HepG2 (cell line): ENCODE results near the gene SKI. TPM values are rescaled to one million over a fixed set of nuclear protein-coding genes. Genes with fewer than 3 reads are reported as not detected.

Experiments used
- BRD4 ChIP-seq: sonication (generic); formaldehyde crosslinking; IDR thresholded peaks from 2 replicates; pipeline ENCODE4 v1.4.0; 2020; ENCODE audit warnings: missing genetic modification reagents
- CEBPB ChIP-seq: IDR thresholded peaks from 2 replicates; pipeline ENCODE4 v1.6.1; 2011; ENCODE audit warnings: low read depth, low read length, improper control_type of control experiment, borderline replicate concordance
- POLR2AphosphoS5 ChIP-seq: IDR thresholded peaks from 2 replicates; pipeline ENCODE4 v1.6.1; 2012; ENCODE audit warnings: low read depth, low read length
- SALL1 ChIP-seq: sonication (generic); formaldehyde crosslinking; IDR thresholded peaks from 2 replicates; pipeline ENCODE4 v1.8.0; 2022; ENCODE audit warnings: mild to moderate bottlenecking, missing genetic modification reagents
- SOX13 ChIP-seq, 3 experiments: fragments of 450-650 bp in 1 of 3; sonication (generic) in 1 of 3; formaldehyde crosslinking in 1 of 3; IDR thresholded peaks in 2 of 3; conservative IDR thresholded peaks in 1 of 3; 2 replicates each; pipeline versions ENCODE4 v1.5.0 to v1.6.1; 2016 to 2020; ENCODE audit warnings: antibody characterized with exemption in 1 of 3, mild to moderate bottlenecking in 1 of 3, missing compliant biosample characterization in 1 of 3, missing genetic modification reagents in 1 of 3, moderate library complexity in 1 of 3
- ZBTB3 ChIP-seq: sonication (generic); formaldehyde crosslinking; IDR thresholded peaks from 2 replicates; pipeline ENCODE4 v1.4.0; 2020; ENCODE audit warnings: low read depth, mild to moderate bottlenecking, moderate library complexity, missing genetic modification reagents, borderline replicate concordance
- ZFP36L1 ChIP-seq: sonication (generic); formaldehyde crosslinking; IDR thresholded peaks from 2 replicates; pipeline ENCODE4 v1.8.0; 2022; ENCODE audit warnings: mild to moderate bottlenecking, missing genetic modification reagents, moderate library complexity
- ZNF629 ChIP-seq: sonication (generic); formaldehyde crosslinking; conservative IDR thresholded peaks from 2 replicates; pipeline ENCODE4 v1.5.0; 2020; ENCODE audit warnings: missing genetic modification reagents
- ZNF672 ChIP-seq: sonication (generic); formaldehyde crosslinking; IDR thresholded peaks from 2 replicates; pipeline ENCODE4 v1.8.1; 2022; ENCODE audit warnings: missing genetic modification reagents
- ZNF75D ChIP-seq: sonication (generic); formaldehyde crosslinking; IDR thresholded peaks from 2 replicates; pipeline ENCODE4 v1.8.1; 2023; ENCODE audit warnings: missing genetic modification reagents, mild to moderate bottlenecking, borderline replicate concordance
- polyA plus RNA-seq, 8 experiments: library from polyadenylated mRNA; depleted of rRNA in 3 of 8; stranded (reverse) in 7 of 8; unstranded in 1 of 8; fragments of >200 nt; fragmentation: Illumina TruSeq in 4 of 8; extraction: Trizol in 4 of 8; gene quantifications; 2 replicates each; pipeline versions ENCODE4 v1.2.1 to v1.2.3, GENCODE V29; 2011 to 2016; ENCODE audit warnings: low read depth in 4 of 8, missing spikeins in 1 of 8, mixed read lengths in 1 of 8; ENCODE audit not compliant: insufficient read depth in 1 of 8
- total RNA-seq, 5 experiments: library from RNA; depleted of rRNA; stranded (reverse); fragments of >200 nt; fragmentation: Illumina TruSeq; extraction: Trizol; gene quantifications; 2 replicates each; pipeline ENCODE4 v1.2.3, GENCODE V29; 2016; ENCODE audit warnings: low read depth in 1 of 5
- TF ChIP-seq, protein P1 (sequence below): sonication (generic); formaldehyde crosslinking; IDR thresholded peaks from 2 replicates; pipeline ENCODE4 v1.4.0; 2020; ENCODE audit warnings: missing genetic modification reagents
- TF ChIP-seq, protein P2 (sequence below): sonication (generic); formaldehyde crosslinking; IDR thresholded peaks from 2 replicates; pipeline ENCODE4 v1.4.0; 2020; ENCODE audit warnings: missing genetic modification reagents
- TF ChIP-seq, protein P3 (sequence below): sonication (generic); formaldehyde crosslinking; IDR thresholded peaks from 2 replicates; pipeline ENCODE4 v1.4.0; 2020; ENCODE audit warnings: missing genetic modification reagents, borderline replicate concordance
- TF ChIP-seq, protein P4 (sequence below): sonication (generic); formaldehyde crosslinking; conservative IDR thresholded peaks from 2 replicates; pipeline ENCODE4 v1.8.0; 2022; ENCODE audit warnings: mild to moderate bottlenecking, moderate library complexity, missing genetic modification reagents
- TF ChIP-seq, protein P5 (sequence below): sonication (generic); formaldehyde crosslinking; IDR thresholded peaks from 2 replicates; pipeline ENCODE4 v1.5.1; 2020; ENCODE audit warnings: missing genetic modification reagents, mild to moderate bottlenecking, borderline replicate concordance

The SKI gene
- total and polyA plus RNA-seq, 2 of the 13 experiments (the other 11 are each of a cell fraction or from before 2014, with no cell fraction given): 4.7 to 6.9 TPM

DNA sequence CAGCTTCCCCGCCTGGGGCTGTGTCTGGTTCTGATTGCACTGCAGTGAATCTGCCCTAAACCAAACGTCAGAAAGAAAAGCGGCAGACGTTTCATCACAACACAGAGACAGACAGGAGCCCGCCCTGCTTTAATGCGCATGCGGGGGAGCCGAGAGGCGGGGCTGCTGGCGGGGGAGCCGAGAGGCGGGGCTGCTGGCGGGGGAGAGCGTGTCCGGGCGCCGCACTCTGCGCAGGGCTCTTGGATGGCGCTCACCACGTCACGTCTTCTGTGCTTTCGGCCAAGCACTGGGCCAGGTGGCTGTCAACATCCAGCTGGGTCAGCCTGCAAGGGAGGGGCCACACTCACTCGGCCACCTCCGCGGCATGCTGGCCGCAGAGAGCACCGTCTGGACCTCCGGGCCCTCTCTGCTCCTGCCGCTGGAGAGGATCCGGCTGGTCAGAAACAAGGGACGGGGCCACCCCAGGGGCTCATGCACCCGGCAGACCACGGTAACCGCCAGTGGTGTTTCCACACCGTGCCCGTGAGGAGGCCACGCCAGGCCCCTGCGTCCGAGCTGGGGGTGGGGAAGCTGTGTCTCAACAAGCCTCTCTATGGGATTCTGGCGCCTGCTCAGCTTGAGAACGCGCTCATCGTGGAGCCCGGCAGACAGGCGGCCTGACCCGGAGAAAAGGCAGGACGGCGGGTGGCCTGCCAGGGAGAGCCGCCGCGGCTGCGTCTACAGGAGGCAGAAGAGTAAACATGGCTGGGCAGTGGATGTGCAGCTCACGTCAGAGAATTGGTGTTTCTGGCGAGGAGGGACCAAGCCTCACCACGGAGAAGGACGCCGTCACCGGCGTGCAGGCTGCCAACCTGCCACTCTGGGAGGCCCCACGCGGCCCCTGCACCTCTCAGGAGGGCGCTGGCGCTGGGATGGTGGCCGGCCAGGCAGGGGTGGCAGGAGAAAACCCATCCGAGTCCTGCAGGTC lies 38.4 kb upstream of the SKI start (continued):
- TF ChIP-seq, protein P1, sequence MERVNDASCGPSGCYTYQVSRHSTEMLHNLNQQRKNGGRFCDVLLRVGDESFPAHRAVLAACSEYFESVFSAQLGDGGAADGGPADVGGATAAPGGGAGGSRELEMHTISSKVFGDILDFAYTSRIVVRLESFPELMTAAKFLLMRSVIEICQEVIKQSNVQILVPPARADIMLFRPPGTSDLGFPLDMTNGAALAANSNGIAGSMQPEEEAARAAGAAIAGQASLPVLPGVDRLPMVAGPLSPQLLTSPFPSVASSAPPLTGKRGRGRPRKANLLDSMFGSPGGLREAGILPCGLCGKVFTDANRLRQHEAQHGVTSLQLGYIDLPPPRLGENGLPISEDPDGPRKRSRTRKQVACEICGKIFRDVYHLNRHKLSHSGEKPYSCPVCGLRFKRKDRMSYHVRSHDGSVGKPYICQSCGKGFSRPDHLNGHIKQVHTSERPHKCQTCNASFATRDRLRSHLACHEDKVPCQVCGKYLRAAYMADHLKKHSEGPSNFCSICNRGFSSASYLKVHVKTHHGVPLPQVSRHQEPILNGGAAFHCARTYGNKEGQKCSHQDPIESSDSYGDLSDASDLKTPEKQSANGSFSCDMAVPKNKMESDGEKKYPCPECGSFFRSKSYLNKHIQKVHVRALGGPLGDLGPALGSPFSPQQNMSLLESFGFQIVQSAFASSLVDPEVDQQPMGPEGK (CRISPR knock-in tag): peak; percentile 81
- TF ChIP-seq ZNF672 (no peak), ZFP36L1 (CRISPR knock-in tag) (peak; percentile 79; the same call in 1 of the 2 replicates), POLR2AphosphoS5 (peak; percentile 65), BRD4 (CRISPR knock-in tag) (no peak), ZNF629 (CRISPR knock-in tag) (no peak), CEBPB (peak; percentile 80), SOX13 (IDR thresholded peaks at IDR 0.05) (no peak), SOX13 (CRISPR knock-in tag; conservative IDR thresholded peaks at IDR 0.05 in 1 of 2, IDR thresholded peaks at IDR 0.05 in 1 of 2) (no peak; a peak in 1 of 4 replicates), ZBTB3 (CRISPR knock-in tag) (0 out of 2 replicates have a peak, but pooled peaks have one; percentile 51), ZNF75D (no peak), SALL1 (CRISPR knock-in tag) (peak; percentile 80)
- TF ChIP-seq, protein P2, sequence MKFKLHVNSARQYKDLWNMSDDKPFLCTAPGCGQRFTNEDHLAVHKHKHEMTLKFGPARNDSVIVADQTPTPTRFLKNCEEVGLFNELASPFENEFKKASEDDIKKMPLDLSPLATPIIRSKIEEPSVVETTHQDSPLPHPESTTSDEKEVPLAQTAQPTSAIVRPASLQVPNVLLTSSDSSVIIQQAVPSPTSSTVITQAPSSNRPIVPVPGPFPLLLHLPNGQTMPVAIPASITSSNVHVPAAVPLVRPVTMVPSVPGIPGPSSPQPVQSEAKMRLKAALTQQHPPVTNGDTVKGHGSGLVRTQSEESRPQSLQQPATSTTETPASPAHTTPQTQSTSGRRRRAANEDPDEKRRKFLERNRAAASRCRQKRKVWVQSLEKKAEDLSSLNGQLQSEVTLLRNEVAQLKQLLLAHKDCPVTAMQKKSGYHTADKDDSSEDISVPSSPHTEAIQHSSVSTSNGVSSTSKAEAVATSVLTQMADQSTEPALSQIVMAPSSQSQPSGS (CRISPR knock-in tag): no peak
- TF ChIP-seq, protein P3, sequence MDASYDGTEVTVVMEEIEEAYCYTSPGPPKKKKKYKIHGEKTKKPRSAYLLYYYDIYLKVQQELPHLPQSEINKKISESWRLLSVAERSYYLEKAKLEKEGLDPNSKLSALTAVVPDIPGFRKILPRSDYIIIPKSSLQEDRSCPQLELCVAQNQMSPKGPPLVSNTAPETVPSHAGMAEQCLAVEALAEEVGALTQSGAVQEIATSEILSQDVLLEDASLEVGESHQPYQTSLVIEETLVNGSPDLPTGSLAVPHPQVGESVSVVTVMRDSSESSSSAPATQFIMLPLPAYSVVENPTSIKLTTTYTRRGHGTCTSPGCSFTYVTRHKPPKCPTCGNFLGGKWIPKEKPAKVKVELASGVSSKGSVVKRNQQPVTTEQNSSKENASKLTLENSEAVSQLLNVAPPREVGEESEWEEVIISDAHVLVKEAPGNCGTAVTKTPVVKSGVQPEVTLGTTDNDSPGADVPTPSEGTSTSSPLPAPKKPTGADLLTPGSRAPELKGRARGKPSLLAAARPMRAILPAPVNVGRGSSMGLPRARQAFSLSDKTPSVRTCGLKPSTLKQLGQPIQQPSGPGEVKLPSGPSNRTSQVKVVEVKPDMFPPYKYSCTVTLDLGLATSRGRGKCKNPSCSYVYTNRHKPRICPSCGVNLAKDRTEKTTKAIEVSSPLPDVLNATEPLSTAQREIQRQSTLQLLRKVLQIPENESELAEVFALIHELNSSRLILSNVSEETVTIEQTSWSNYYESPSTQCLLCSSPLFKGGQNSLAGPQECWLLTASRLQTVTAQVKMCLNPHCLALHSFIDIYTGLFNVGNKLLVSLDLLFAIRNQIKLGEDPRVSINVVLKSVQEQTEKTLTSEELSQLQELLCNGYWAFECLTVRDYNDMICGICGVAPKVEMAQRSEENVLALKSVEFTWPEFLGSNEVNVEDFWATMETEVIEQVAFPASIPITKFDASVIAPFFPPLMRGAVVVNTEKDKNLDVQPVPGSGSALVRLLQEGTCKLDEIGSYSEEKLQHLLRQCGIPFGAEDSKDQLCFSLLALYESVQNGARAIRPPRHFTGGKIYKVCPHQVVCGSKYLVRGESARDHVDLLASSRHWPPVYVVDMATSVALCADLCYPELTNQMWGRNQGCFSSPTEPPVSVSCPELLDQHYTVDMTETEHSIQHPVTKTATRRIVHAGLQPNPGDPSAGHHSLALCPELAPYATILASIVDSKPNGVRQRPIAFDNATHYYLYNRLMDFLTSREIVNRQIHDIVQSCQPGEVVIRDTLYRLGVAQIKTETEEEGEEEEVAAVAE (CRISPR knock-in tag): no peak
- TF ChIP-seq, protein P4, sequence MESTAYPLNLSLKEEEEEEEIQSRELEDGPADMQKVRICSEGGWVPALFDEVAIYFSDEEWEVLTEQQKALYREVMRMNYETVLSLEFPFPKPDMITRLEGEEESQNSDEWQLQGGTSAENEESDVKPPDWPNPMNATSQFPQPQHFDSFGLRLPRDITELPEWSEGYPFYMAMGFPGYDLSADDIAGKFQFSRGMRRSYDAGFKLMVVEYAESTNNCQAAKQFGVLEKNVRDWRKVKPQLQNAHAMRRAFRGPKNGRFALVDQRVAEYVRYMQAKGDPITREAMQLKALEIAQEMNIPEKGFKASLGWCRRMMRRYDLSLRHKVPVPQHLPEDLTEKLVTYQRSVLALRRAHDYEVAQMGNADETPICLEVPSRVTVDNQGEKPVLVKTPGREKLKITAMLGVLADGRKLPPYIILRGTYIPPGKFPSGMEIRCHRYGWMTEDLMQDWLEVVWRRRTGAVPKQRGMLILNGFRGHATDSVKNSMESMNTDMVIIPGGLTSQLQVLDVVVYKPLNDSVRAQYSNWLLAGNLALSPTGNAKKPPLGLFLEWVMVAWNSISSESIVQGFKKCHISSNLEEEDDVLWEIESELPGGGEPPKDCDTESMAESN (CRISPR knock-in tag): peak; percentile 77
- TF ChIP-seq, protein P5, sequence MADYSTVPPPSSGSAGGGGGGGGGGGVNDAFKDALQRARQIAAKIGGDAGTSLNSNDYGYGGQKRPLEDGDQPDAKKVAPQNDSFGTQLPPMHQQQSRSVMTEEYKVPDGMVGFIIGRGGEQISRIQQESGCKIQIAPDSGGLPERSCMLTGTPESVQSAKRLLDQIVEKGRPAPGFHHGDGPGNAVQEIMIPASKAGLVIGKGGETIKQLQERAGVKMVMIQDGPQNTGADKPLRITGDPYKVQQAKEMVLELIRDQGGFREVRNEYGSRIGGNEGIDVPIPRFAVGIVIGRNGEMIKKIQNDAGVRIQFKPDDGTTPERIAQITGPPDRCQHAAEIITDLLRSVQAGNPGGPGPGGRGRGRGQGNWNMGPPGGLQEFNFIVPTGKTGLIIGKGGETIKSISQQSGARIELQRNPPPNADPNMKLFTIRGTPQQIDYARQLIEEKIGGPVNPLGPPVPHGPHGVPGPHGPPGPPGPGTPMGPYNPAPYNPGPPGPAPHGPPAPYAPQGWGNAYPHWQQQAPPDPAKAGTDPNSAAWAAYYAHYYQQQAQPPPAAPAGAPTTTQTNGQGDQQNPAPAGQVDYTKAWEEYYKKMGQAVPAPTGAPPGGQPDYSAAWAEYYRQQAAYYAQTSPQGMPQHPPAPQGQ (CRISPR knock-in tag): no peak
